ENCODE measurements around the gene ZYG11B.
"Not testable (repeated sequence)": the region's sequence is repeated elsewhere in the genome, so short reads cannot be mapped to it uniquely, and the experiment has no call there.

The ZYG11B gene

GRCh38 chr1:52801011-52801410, 74.8 kb downstream of the ZYG11B start:
- peaks cover 9% of the 10 kb centered on the region for H3K4me1 ChIP-seq (ENCODE audit: insufficient read depth, low read length, poor library complexity, severe bottlenecking)
- H2AFZ ChIP-seq (ENCODE audit: low read length): no peak overlapping the region
- H3K36me3 ChIP-seq (ENCODE audit: insufficient read depth, low read length): peaks cover 25% of the 10 kb centered on the region; the same call in 1 of the 2 replicates
- H3F3A ChIP-seq (ENCODE audit: low read depth): 0 out of 2 replicates have a peak, but pooled peaks cover under 1% of the 10 kb centered on the region
- no peaks in the 10 kb centered on the region for H4K20me1 ChIP-seq (ENCODE audit: insufficient read depth, low read length, poor library complexity, severe bottlenecking)
- no peaks in the 10 kb centered on the region for H3K79me2 ChIP-seq (ENCODE audit: insufficient read depth, low read length)
- no peaks in the 10 kb centered on the region for H3K9me3 ChIP-seq (ENCODE audit: insufficient read depth, low read depth, low read length)
- H3K4me2 ChIP-seq (ENCODE audit: low read depth, low read length, poor library complexity, severe bottlenecking): no peak overlapping the region
- no peak overlapping the region for H3K9ac ChIP-seq (ENCODE audit: low read depth, low read length, poor library complexity, severe bottlenecking)
- H3K27me3 ChIP-seq (ENCODE audit: insufficient read depth, low read length, poor library complexity, severe bottlenecking): no peaks in the 10 kb centered on the region
- no peak overlapping the region for H3K4me3 ChIP-seq (ENCODE audit: low read length, poor library complexity, severe bottlenecking)
- no peaks in the 10 kb centered on the region for H3K9me2 ChIP-seq (replicated peaks; ENCODE audit: low read depth, low read length)
- TF ChIP-seq EZH2phosphoT487 (IDR thresholded peaks at IDR 0.05; ENCODE audit: borderline replicate concordance): no peak
- TF ChIP-seq, protein P1, sequence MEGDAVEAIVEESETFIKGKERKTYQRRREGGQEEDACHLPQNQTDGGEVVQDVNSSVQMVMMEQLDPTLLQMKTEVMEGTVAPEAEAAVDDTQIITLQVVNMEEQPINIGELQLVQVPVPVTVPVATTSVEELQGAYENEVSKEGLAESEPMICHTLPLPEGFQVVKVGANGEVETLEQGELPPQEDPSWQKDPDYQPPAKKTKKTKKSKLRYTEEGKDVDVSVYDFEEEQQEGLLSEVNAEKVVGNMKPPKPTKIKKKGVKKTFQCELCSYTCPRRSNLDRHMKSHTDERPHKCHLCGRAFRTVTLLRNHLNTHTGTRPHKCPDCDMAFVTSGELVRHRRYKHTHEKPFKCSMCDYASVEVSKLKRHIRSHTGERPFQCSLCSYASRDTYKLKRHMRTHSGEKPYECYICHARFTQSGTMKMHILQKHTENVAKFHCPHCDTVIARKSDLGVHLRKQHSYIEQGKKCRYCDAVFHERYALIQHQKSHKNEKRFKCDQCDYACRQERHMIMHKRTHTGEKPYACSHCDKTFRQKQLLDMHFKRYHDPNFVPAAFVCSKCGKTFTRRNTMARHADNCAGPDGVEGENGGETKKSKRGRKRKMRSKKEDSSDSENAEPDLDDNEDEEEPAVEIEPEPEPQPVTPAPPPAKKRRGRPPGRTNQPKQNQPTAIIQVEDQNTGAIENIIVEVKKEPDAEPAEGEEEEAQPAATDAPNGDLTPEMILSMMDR (conservative IDR thresholded peaks at IDR 0.05; ENCODE audit: low read length): no peak

DNA sequence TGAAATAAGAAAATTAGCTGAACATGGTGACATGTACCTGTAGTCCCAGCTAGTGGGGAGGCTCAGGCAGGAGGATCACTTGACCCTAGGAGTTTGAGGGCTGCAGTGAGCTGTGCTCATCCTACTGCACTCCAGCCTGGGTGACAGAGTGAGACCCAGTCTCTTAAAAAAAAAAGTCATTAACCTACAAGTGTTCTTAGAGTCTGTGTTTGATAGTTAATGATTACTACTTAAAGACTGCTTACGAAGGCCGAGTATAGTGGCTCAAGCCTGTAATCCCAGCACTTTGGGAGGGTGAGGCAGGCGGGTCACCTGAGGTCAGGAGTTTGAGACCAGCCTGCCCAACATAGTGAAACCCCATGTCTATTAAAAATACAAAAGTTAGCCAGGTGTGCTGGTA, 77.8 kb downstream of the ZYG11B start:
- H2AFZ ChIP-seq (ENCODE audit: low read length); H3K27me3 ChIP-seq (ENCODE audit: insufficient read depth, low read length, poor library complexity, severe bottlenecking); H3K9me3 ChIP-seq (ENCODE audit: insufficient read depth, low read depth, low read length); H3K4me3 ChIP-seq (ENCODE audit: low read length, poor library complexity, severe bottlenecking); H3K79me2 ChIP-seq (ENCODE audit: insufficient read depth, low read length); H3K4me2 ChIP-seq (ENCODE audit: low read depth, low read length, poor library complexity, severe bottlenecking); H4K20me1 ChIP-seq (ENCODE audit: insufficient read depth, low read length, poor library complexity, severe bottlenecking); H3K9me2 ChIP-seq (replicated peaks; ENCODE audit: low read depth, low read length); H3F3A ChIP-seq (ENCODE audit: low read depth); H3K9ac ChIP-seq (ENCODE audit: low read depth, low read length, poor library complexity, severe bottlenecking); H3K4me1 ChIP-seq (ENCODE audit: insufficient read depth, low read length, poor library complexity, severe bottlenecking): not testable (repeated sequence)
- H3K36me3 ChIP-seq (ENCODE audit: insufficient read depth, low read length): peaks cover 15% of the 10 kb centered on the region; the same call in 1 of the 2 replicates

GRCh38 chr1:52814465-52814864, 88.2 kb downstream of the ZYG11B start:
- H3K9me3 ChIP-seq (ENCODE audit: insufficient read depth, low read depth, low read length): no peaks in the 10 kb centered on the region
- no peak overlapping the region for H3K9ac ChIP-seq (ENCODE audit: low read depth, low read length, poor library complexity, severe bottlenecking)
- TF ChIP-seq, protein P1 (conservative IDR thresholded peaks at IDR 0.05; ENCODE audit: low read length): no peak
- TF ChIP-seq EZH2phosphoT487 (IDR thresholded peaks at IDR 0.05; ENCODE audit: borderline replicate concordance): no peak
- peaks cover 19% of the 10 kb centered on the region; the same call in 1 of the 2 replicates for H3K36me3 ChIP-seq (ENCODE audit: insufficient read depth, low read length)
- no peaks in the 10 kb centered on the region for H3K9me2 ChIP-seq (replicated peaks; ENCODE audit: low read depth, low read length)
- no peak overlapping the region for H3K4me3 ChIP-seq (ENCODE audit: low read length, poor library complexity, severe bottlenecking)
- no peak overlapping the region for H2AFZ ChIP-seq (ENCODE audit: low read length)
- H4K20me1 ChIP-seq (ENCODE audit: insufficient read depth, low read length, poor library complexity, severe bottlenecking): no peaks in the 10 kb centered on the region
- H3K4me1 ChIP-seq (ENCODE audit: insufficient read depth, low read length, poor library complexity, severe bottlenecking): no peaks in the 10 kb centered on the region
- no peaks in the 10 kb centered on the region for H3K79me2 ChIP-seq (ENCODE audit: insufficient read depth, low read length)
- no peaks in the 10 kb centered on the region for H3F3A ChIP-seq (ENCODE audit: low read depth)
- no peak overlapping the region for H3K4me2 ChIP-seq (ENCODE audit: low read depth, low read length, poor library complexity, severe bottlenecking)
- no peaks in the 10 kb centered on the region for H3K27me3 ChIP-seq (ENCODE audit: insufficient read depth, low read length, poor library complexity, severe bottlenecking)

GRCh38 chr1:52820830-52821229, 94.6 kb downstream of the ZYG11B start:
- H3K4me1 ChIP-seq (ENCODE audit: insufficient read depth, low read length, poor library complexity, severe bottlenecking); H3K4me2 ChIP-seq (ENCODE audit: low read depth, low read length, poor library complexity, severe bottlenecking); H3K79me2 ChIP-seq (ENCODE audit: insufficient read depth, low read length); H3K9ac ChIP-seq (ENCODE audit: low read depth, low read length, poor library complexity, severe bottlenecking); H3K9me2 ChIP-seq (replicated peaks; ENCODE audit: low read depth, low read length); H4K20me1 ChIP-seq (ENCODE audit: insufficient read depth, low read length, poor library complexity, severe bottlenecking); H3F3A ChIP-seq (ENCODE audit: low read depth); H3K4me3 ChIP-seq (ENCODE audit: low read length, poor library complexity, severe bottlenecking); H3K9me3 ChIP-seq (ENCODE audit: insufficient read depth, low read depth, low read length); H3K27me3 ChIP-seq (ENCODE audit: insufficient read depth, low read length, poor library complexity, severe bottlenecking); H2AFZ ChIP-seq (ENCODE audit: low read length): not testable (repeated sequence)
- peaks cover 15% of the 10 kb centered on the region; the same call in 1 of the 2 replicates for H3K36me3 ChIP-seq (ENCODE audit: insufficient read depth, low read length)
